ENCODE measurements around the gene METAP2. TPM values are rescaled to one million over a fixed set of nuclear protein-coding genes. Genes with fewer than 3 reads are reported as not detected.

The METAP2 gene
- total RNA-seq, 2 experiments from 2014 or later = 60.2 to 66.3 TPM

DNA sequence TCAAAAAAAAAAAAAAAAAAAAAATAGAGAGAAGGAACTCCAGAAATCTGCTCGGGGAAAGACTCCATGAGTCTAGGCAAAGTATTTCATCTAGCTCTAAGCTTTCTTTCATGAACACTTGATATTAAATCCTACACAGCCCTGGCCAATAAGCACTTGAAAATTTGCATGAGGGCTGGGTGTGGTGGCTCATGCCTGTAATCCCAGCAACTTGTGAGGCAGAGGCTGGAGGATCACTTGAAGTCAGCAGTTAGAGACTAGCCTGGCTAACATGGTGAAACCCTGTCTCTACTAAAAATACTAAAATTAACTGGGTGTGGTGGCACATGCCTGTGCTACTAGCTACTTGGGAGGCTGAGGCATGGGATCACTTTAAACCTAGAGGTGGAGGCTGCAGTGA lies 13.1 kb upstream of the METAP2 start:
- peaks cover 0 to 4% of the 10 kb centered on the region in 2 experiments for H3K27me3 ChIP-seq (ENCODE audit: control insufficient read depth in 1 of 2, insufficient read depth in 2 of 2, low read length in 2 of 2)
- H3K27ac ChIP-seq (ENCODE audit: low read depth in 1 of 2, low read length in 2 of 2) = no peak overlapping the region
- no peaks in the 10 kb centered on the region for H3K4me1 ChIP-seq (ENCODE audit: insufficient read depth, low read length)
- Mint-ChIP-seq H3K4me3 (no peak overlapping the region), H3K27me3 (no peaks in the 10 kb centered on the region), H3K36me3 (ENCODE audit: low read depth) (peaks cover 1% of the 10 kb centered on the region), H3K9me3 (no peaks in the 10 kb centered on the region), H3K4me1 (ENCODE audit: low read depth) (no peaks in the 10 kb centered on the region), H3K27ac (no peak overlapping the region)
- intact Hi-C loops (cut with DNase I, micrococcal nuclease) = no loop called here
- ATAC-seq (ENCODE audit: poor library complexity) (no peak), DNase-seq (no peak)
- POLR2A ChIA-PET = interaction anchor here (1.1 to 1.2 kb wide), 2 partner anchors 12 to 13 kb away, joined by 3 to 4 read pairs; partner anchors contain the start of gene METAP2
- CTCF ChIA-PET = interaction anchor here (0.6 kb wide), 2 partner anchors 35 to 1030 kb away, joined by 3 read pairs; no protein-coding TSS in a partner anchor
- H3K9me3 ChIP-seq (ENCODE audit: control insufficient read depth in 1 of 2, insufficient read depth in 1 of 2, low read length in 2 of 2) = peaks cover 12 to 25% of the 10 kb centered on the region in 2 experiments
- no peaks in the 10 kb centered on the region for H3K36me3 ChIP-seq (ENCODE audit: insufficient read depth, low read length)
- TF ChIP-seq, protein P1, sequence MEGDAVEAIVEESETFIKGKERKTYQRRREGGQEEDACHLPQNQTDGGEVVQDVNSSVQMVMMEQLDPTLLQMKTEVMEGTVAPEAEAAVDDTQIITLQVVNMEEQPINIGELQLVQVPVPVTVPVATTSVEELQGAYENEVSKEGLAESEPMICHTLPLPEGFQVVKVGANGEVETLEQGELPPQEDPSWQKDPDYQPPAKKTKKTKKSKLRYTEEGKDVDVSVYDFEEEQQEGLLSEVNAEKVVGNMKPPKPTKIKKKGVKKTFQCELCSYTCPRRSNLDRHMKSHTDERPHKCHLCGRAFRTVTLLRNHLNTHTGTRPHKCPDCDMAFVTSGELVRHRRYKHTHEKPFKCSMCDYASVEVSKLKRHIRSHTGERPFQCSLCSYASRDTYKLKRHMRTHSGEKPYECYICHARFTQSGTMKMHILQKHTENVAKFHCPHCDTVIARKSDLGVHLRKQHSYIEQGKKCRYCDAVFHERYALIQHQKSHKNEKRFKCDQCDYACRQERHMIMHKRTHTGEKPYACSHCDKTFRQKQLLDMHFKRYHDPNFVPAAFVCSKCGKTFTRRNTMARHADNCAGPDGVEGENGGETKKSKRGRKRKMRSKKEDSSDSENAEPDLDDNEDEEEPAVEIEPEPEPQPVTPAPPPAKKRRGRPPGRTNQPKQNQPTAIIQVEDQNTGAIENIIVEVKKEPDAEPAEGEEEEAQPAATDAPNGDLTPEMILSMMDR (IDR thresholded peaks at IDR 0.05) = no peak
- H3K4me3 ChIP-seq (ENCODE audit: low read length) = no peak overlapping the region

DNA sequence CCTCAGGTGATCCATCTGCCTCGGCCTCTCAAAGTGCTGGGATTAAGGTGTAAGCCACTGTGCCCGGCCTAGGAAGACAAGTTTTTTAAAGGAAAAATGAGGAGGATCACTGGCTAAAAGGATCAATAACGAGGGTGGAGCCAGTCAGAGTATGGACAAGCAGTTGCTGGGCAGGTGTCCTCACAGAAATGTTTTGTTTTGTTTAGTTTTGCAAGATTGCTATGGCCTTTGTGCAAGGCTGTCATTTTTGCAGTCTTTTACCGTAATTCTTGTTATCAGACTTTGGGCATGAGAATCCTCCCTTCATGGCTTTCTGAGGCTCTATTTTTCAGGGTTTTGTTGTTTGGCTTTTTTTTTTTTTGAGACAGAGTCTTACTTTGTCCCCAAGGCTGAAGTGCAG lies 11.9 kb upstream of the METAP2 start:
- Mint-ChIP-seq H3K4me3 (no peak overlapping the region), H3K36me3 (ENCODE audit: low read depth) (no peaks in the 10 kb centered on the region), H3K27ac (no peak overlapping the region), H3K27me3 (no peaks in the 10 kb centered on the region), H3K4me1 (ENCODE audit: low read depth) (no peaks in the 10 kb centered on the region), H3K9me3 (no peaks in the 10 kb centered on the region)
- CTCF ChIA-PET = no interaction called here
- ATAC-seq (ENCODE audit: poor library complexity) (no peak), DNase-seq (no peak)
- H3K27me3 ChIP-seq (ENCODE audit: control insufficient read depth in 1 of 2, insufficient read depth in 2 of 2, low read length in 2 of 2) = peaks cover 0 to 4% of the 10 kb centered on the region in 2 experiments
- POLR2A ChIA-PET = interaction anchor here (1.1 kb wide), 1 partner anchor 12 kb away, joined by 3 read pairs; the partner anchor contains the start of gene METAP2
- H3K9me3 ChIP-seq (ENCODE audit: control insufficient read depth in 1 of 2, insufficient read depth in 1 of 2, low read length in 2 of 2) = peaks cover 12 to 18% of the 10 kb centered on the region in 2 experiments
- H3K4me3 ChIP-seq (ENCODE audit: low read length) = no peak overlapping the region
- intact Hi-C loops (cut with DNase I, micrococcal nuclease) = no loop called here
- no peaks in the 10 kb centered on the region for H3K4me1 ChIP-seq (ENCODE audit: insufficient read depth, low read length)
- no peaks in the 10 kb centered on the region for H3K36me3 ChIP-seq (ENCODE audit: insufficient read depth, low read length)
- TF ChIP-seq, protein P1 (IDR thresholded peaks at IDR 0.05) = no peak
- H3K27ac ChIP-seq (ENCODE audit: low read depth in 1 of 2, low read length in 2 of 2) = no peak overlapping the region

DNA sequence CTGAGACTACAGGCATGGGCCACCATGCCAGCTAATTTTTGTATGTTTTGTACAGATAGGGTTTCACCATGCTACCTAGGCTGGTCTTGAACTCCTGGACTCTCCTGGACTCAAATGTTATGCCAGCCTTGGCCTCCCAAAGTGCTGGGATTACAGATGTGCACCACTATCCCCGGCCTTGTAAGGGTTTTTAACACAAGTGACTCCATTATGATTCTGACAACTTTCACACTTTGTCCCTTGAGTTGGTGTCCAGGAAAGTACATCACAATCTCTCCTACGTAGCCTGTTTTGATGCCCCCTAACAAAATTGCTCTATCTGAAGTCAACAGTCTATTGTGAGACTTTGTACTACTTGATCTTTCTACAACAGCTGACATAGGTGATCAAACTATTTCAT lies 11.4 kb upstream of the METAP2 start:
- POLR2A ChIA-PET = no interaction called here
- intact Hi-C loops (cut with DNase I, micrococcal nuclease) = no loop called here
- TF ChIP-seq, protein P1 (IDR thresholded peaks at IDR 0.05) = no peak

More for the DNA sequence above, 11.4 kb upstream of the METAP2 start:
- Histone ChIP-seq H3K27me3 (ENCODE audit: control insufficient read depth in 1 of 2, insufficient read depth in 2 of 2, low read length in 2 of 2) (peaks cover 0 to 4% of the 10 kb centered on the region in 2 experiments), H3K36me3 (ENCODE audit: insufficient read depth, low read length) (no peaks in the 10 kb centered on the region), H3K9me3 (ENCODE audit: control insufficient read depth in 1 of 2, insufficient read depth in 1 of 2, low read length in 2 of 2) (peaks cover 8 to 14% of the 10 kb centered on the region in 2 experiments), H3K4me3 (ENCODE audit: low read length) (no peak overlapping the region), H3K4me1 (ENCODE audit: insufficient read depth, low read length) (no peaks in the 10 kb centered on the region), H3K27ac (ENCODE audit: low read depth in 1 of 2, low read length in 2 of 2) (no peak overlapping the region)
- no peaks in the 10 kb centered on the region for H3K36me3 Mint-ChIP-seq (ENCODE audit: low read depth)
- H3K27me3 Mint-ChIP-seq = no peaks in the 10 kb centered on the region
- no peak overlapping the region for H3K4me3 Mint-ChIP-seq
- no peaks in the 10 kb centered on the region for H3K9me3 Mint-ChIP-seq
- ATAC-seq (ENCODE audit: poor library complexity) (no peak), DNase-seq (no peak)
- CTCF ChIA-PET = no interaction called here
- no peak overlapping the region for H3K27ac Mint-ChIP-seq
- H3K4me1 Mint-ChIP-seq (ENCODE audit: low read depth) = no peaks in the 10 kb centered on the region

All from CD4-positive, alpha-beta T cell (primary cell).